Measurements from ENCODE around the gene ENTPD2. TPM values are rescaled to one million over a fixed set of nuclear protein-coding genes. Genes with fewer than 3 reads are reported as not detected.

ENTPD2 gene
- total RNA-seq, 4 donors from 2014 or later, result 0.22 to 0.49 TPM; not detected in 2

- no peak overlapping the region for H3K4me3 ChIP-seq (replicated peaks in 1 of 3)
- peaks cover 30 to 36% of the 10 kb centered on the region in 2 donors for H3K4me1 ChIP-seq
- no peaks in the 10 kb centered on the region for H3K9me3 ChIP-seq
- intact Hi-C loops (cut with DNase I), result no loop called here
- peaks cover 2 to 17% of the 10 kb centered on the region in 2 donors for H3K36me3 ChIP-seq
- WGBS, 2 donors, result 62 to 80% methylated on average over 1 to 9 of the region's 18 CpGs
- H3K27ac ChIP-seq, result no peak overlapping the region
- no peaks in the 10 kb centered on the region for H3K27me3 ChIP-seq
- TF ChIP-seq POLR2A (IDR thresholded peaks at IDR 0.05) (no peak), CTCF (IDR thresholded peaks at IDR 0.05) (no peak)
- no peak for DNase-seq
Measured at GRCh38 chr9:137009217-137009616, 44.6 kb downstream of the ENTPD2 start.

- Histone ChIP-seq H3K9me3 (no peaks in the 10 kb centered on the region), H3K4me1 (peaks cover 30 to 36% of the 10 kb centered on the region in 2 donors), H3K27ac (peak overlapping the region; percentile 59 to 84 (median 79)), H3K36me3 (peaks cover 0 to 14% of the 10 kb centered on the region in 2 donors), H3K27me3 (no peaks in the 10 kb centered on the region), H3K4me3 (replicated peaks in 1 of 3) (no peak overlapping the region)
- WGBS, 2 donors, result 60% methylated on average over 1 to 2 of the region's 22 CpGs
- no peak for TF ChIP-seq CTCF (IDR thresholded peaks at IDR 0.05)
- no peak for TF ChIP-seq POLR2A (IDR thresholded peaks at IDR 0.05)
- intact Hi-C loops (cut with DNase I), result no loop called here
- DNase-seq, result peak; percentile 51 to 52
Measured at GRCh38 chr9:137008312-137008711, 45.5 kb downstream of the ENTPD2 start.

- H3K36me3 ChIP-seq, result peaks cover 0 to 14% of the 10 kb centered on the region in 2 donors
- H3K27me3 ChIP-seq, result no peaks in the 10 kb centered on the region
- WGBS, 2 donors, result 58 to 59% methylated on average over 5 to 12 of the region's 13 CpGs
- intact Hi-C loops (cut with DNase I), result no loop called here
- peak; percentile 89 to 91 for DNase-seq
- peak overlapping the region; percentile 59 to 84 (median 79) for H3K27ac ChIP-seq
- no peak for TF ChIP-seq POLR2A (IDR thresholded peaks at IDR 0.05)
- peak in 1 of 6 experiments; percentile 37 for TF ChIP-seq CTCF (IDR thresholded peaks at IDR 0.05)
- H3K4me3 ChIP-seq (replicated peaks in 1 of 3), result no peak overlapping the region
- no peaks in the 10 kb centered on the region for H3K9me3 ChIP-seq
- peaks cover 30 to 36% of the 10 kb centered on the region in 2 donors for H3K4me1 ChIP-seq
Measured at GRCh38 chr9:137007816-137008270, 46.0 kb downstream of the ENTPD2 start.

- intact Hi-C loops (cut with DNase I), result no loop called here
- no peak overlapping the region for H3K4me3 ChIP-seq (replicated peaks in 1 of 3)
Measured at GRCh38 chr9:137007108-137007815, 46.6 kb downstream of the ENTPD2 start.

More at GRCh38 chr9:137007108-137007815, 46.6 kb downstream of the ENTPD2 start:
- H3K4me1 ChIP-seq, result peaks cover 30 to 36% of the 10 kb centered on the region in 2 donors
- H3K27me3 ChIP-seq, result no peaks in the 10 kb centered on the region
- no peaks in the 10 kb centered on the region for H3K9me3 ChIP-seq
- H3K36me3 ChIP-seq, result peaks cover 0 to 14% of the 10 kb centered on the region in 2 donors
- DNase-seq, result peak; percentile 91 to 97
- TF ChIP-seq CTCF (IDR thresholded peaks at IDR 0.05) (no peak), POLR2A (IDR thresholded peaks at IDR 0.05) (peak in 1 of 2 donors; percentile 10)
- peak overlapping the region; percentile 59 to 84 (median 79) for H3K27ac ChIP-seq
- 29 to 40% methylated on average over 12 of the region's 30 CpGs for WGBS, 2 donors
